K562 (cell line): ENCODE results near the gene CCDC73. TPM values are rescaled to one million over a fixed set of nuclear protein-coding genes. Genes with fewer than 3 reads are reported as not detected.

Experiments used
- CBX8 ChIP-seq: fragments of 200-600 bp; sonication (generic); IDR thresholded peaks from 2 replicates; pipeline ENCODE4 v1.6.1; 2012; ENCODE audit warnings: borderline replicate concordance, mixed run types, low read depth, mild to moderate bottlenecking, moderate library complexity, mixed read lengths, low read length, control low read depth, inconsistent platforms; ENCODE audit not compliant: poor library complexity, severe bottlenecking; ENCODE audit errors: extremely low read depth
- CHD4 ChIP-seq: fragments of 200-600 bp; sonication (generic); IDR thresholded peaks from 3 replicates; pipeline ENCODE4 v1.6.1; 2012; ENCODE audit warnings: low read depth, mild to moderate bottlenecking, mixed read lengths, low read length, inconsistent platforms; ENCODE audit not compliant: insufficient read depth, insufficient replicate concordance, poor library complexity, severe bottlenecking
- CREB3 ChIP-seq: fragments of 450-650 bp; conservative IDR thresholded peaks from 2 replicates; pipeline ENCODE4 v1.6.1; 2016; ENCODE audit warnings: missing genetic modification characterization, low read depth, mild to moderate bottlenecking, missing compliant biosample characterization, moderate library complexity
- EGR1 ChIP-seq: fragments of 450-650 bp; conservative IDR thresholded peaks from 2 replicates; pipeline ENCODE4 v1.6.1; 2017; ENCODE audit warnings: mild to moderate bottlenecking
- MEF2D ChIP-seq: conservative IDR thresholded peaks from 2 replicates; pipeline ENCODE4 v1.6.1; 2016; ENCODE audit warnings: low read depth, missing genetic modification characterization, missing compliant biosample characterization
- RBM39 ChIP-seq: fragments of 200-400 bp; formaldehyde crosslinking; optimal IDR thresholded peaks from 2 replicates; pipeline ENCODE3; 2018; ENCODE audit warnings: low read depth, low read length
- ZC3H8 ChIP-seq: fragments of 450-650 bp; IDR thresholded peaks from 2 replicates; pipeline ENCODE4 v1.6.1; 2017
- ZNF561 ChIP-seq: fragments of 450-650 bp; formaldehyde crosslinking; conservative IDR thresholded peaks from 2 replicates; pipeline ENCODE4 v1.4.0; 2020; ENCODE audit warnings: mild to moderate bottlenecking, moderate library complexity
- ZNF668 ChIP-seq: fragments of 250-450 bp; sonication (Bioruptor Pico); IDR thresholded peaks from 2 replicates; pipeline ENCODE4 v1.8.0; 2022; ENCODE audit warnings: mild to moderate bottlenecking, inconsistent platforms
- ZNF75A ChIP-seq: fragments of 450-650 bp; formaldehyde crosslinking; IDR thresholded peaks from 2 replicates; pipeline ENCODE4 v1.4.0; 2020; ENCODE audit warnings: mild to moderate bottlenecking
- ZZZ3 ChIP-seq: fragments of 450-650 bp; IDR thresholded peaks from 2 replicates; pipeline ENCODE4 v1.6.1; 2016; ENCODE audit warnings: antibody characterized with exemption, mild to moderate bottlenecking, moderate library complexity
- polyA plus RNA-seq, 8 experiments: library from polyadenylated mRNA; depleted of rRNA in 4 of 8; stranded (reverse) in 5 of 8; unstranded in 3 of 8; fragments of >200 nt; fragmentation: Nextera tagmentation in 2 of 8; fragmentation: Illumina TruSeq in 1 of 8; extraction: Ambion mirVana in 2 of 8; extraction: Trizol in 1 of 8; gene quantifications; 2 replicates each; pipeline versions ENCODE4 v1.2.1 to v1.2.3, GENCODE V29; 2011 to 2014; ENCODE audit warnings: inconsistent platforms in 1 of 8, missing spikeins in 1 of 8
- total RNA-seq, 7 experiments: library from RNA; depleted of rRNA in 6 of 7; stranded (reverse); fragments of >200 nt in 6 of 7; fragmentation: Illumina TruSeq in 2 of 7; extraction: Trizol in 2 of 7; gene quantifications; 2 replicates each; pipeline versions ENCODE4 v1.2.1 to v1.2.3, GENCODE V29; 2011 to 2021; ENCODE audit warnings: low replicate concordance in 1 of 7
- TF ChIP-seq, protein P1 (sequence below): conservative IDR thresholded peaks from 2 replicates; pipeline ENCODE4 v1.6.1; 2011; ENCODE audit warnings: low read depth, mild to moderate bottlenecking, low read length; ENCODE audit not compliant: control insufficient read depth
- TF ChIP-seq, protein P2 (sequence below): sonication (generic); formaldehyde crosslinking; IDR thresholded peaks from 2 replicates; pipeline ENCODE4 v1.4.0; 2020; ENCODE audit warnings: mild to moderate bottlenecking, missing genetic modification reagents
- TF ChIP-seq, protein P3 (sequence below): sonication (generic); formaldehyde crosslinking; IDR thresholded peaks from 2 replicates; pipeline ENCODE4 v1.8.0; 2022; ENCODE audit warnings: mild to moderate bottlenecking, missing genetic modification reagents, borderline replicate concordance
- TF ChIP-seq, protein P4 (sequence below): fragments of 250-450 bp; sonication (Bioruptor Pico); IDR thresholded peaks from 2 replicates; pipeline ENCODE4 v1.4.0; 2020; ENCODE audit warnings: borderline replicate concordance

Gene CCDC73
- total and polyA plus RNA-seq, 9 of the 15 experiments (the other 6 are each of a cell fraction or from before 2014, with no cell fraction given): 0.20 to 0.21 TPM; not detected in 7

DNA sequence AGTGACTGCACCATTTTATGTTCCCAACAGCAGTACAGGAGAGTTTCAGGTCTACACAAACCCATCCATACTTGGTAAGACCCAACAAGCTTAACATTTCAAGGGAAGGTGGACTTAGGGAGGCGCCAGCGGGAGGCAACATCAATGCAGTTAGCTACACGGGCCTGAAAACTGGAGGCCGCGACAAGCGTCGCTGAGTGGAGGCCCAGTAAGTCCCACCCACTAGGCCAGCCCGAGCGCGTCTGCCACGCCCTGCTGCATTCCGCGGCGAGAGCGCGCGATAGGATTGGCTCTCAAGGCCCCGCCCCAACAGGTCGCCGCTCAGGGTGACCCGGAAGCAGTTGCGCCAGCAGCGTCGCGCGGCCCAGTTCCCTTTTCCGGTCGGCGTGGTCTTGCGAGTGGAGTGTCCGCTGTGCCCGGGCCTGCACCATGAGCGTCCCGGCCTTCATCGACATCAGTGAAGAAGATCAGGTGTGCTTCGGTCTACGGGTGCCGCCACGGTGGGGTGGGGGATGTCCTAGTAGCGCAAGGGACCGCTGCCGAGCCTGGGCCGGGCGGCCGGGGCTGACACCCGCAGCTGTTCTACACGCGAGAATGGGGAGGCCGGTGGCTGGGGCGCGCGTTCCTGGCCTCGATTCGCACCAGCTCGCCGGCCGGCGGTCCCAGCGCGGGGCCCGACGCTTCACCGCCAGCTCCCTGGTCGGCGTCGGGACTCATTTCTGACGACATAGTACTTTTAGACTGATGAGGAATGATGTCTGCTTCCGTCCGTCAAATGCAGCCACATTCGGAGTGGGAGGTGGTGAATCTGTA, 210.8 kb downstream of the CCDC73 start, which contains the start of gene EIF3M (continued):
- TF ChIP-seq ZNF561: no peak
- TF ChIP-seq MEF2D (tag): no peak
- no peak for TF ChIP-seq CHD4
- TF ChIP-seq RBM39: no peak
- no peak for TF ChIP-seq EGR1
- TF ChIP-seq, protein P1, sequence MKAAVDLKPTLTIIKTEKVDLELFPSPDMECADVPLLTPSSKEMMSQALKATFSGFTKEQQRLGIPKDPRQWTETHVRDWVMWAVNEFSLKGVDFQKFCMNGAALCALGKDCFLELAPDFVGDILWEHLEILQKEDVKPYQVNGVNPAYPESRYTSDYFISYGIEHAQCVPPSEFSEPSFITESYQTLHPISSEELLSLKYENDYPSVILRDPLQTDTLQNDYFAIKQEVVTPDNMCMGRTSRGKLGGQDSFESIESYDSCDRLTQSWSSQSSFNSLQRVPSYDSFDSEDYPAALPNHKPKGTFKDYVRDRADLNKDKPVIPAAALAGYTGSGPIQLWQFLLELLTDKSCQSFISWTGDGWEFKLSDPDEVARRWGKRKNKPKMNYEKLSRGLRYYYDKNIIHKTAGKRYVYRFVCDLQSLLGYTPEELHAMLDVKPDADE: peak; percentile 70; the same call in 1 of the 2 replicates
- TF ChIP-seq CBX8: no peak
- no peak for TF ChIP-seq CREB3 (tag)
- no peak for TF ChIP-seq ZNF75A
- TF ChIP-seq, protein P2, sequence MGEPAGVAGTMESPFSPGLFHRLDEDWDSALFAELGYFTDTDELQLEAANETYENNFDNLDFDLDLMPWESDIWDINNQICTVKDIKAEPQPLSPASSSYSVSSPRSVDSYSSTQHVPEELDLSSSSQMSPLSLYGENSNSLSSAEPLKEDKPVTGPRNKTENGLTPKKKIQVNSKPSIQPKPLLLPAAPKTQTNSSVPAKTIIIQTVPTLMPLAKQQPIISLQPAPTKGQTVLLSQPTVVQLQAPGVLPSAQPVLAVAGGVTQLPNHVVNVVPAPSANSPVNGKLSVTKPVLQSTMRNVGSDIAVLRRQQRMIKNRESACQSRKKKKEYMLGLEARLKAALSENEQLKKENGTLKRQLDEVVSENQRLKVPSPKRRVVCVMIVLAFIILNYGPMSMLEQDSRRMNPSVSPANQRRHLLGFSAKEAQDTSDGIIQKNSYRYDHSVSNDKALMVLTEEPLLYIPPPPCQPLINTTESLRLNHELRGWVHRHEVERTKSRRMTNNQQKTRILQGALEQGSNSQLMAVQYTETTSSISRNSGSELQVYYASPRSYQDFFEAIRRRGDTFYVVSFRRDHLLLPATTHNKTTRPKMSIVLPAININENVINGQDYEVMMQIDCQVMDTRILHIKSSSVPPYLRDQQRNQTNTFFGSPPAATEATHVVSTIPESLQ: no peak
- TF ChIP-seq, protein P3, sequence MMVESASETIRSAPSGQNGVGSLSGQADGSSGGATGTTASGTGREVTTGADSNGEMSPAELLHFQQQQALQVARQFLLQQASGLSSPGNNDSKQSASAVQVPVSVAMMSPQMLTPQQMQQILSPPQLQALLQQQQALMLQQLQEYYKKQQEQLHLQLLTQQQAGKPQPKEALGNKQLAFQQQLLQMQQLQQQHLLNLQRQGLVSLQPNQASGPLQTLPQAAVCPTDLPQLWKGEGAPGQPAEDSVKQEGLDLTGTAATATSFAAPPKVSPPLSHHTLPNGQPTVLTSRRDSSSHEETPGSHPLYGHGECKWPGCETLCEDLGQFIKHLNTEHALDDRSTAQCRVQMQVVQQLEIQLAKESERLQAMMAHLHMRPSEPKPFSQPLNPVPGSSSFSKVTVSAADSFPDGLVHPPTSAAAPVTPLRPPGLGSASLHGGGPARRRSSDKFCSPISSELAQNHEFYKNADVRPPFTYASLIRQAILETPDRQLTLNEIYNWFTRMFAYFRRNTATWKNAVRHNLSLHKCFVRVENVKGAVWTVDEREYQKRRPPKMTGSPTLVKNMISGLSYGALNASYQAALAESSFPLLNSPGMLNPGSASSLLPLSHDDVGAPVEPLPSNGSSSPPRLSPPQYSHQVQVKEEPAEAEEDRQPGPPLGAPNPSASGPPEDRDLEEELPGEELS: no peak
- TF ChIP-seq ZZZ3: no peak
- TF ChIP-seq, protein P4, sequence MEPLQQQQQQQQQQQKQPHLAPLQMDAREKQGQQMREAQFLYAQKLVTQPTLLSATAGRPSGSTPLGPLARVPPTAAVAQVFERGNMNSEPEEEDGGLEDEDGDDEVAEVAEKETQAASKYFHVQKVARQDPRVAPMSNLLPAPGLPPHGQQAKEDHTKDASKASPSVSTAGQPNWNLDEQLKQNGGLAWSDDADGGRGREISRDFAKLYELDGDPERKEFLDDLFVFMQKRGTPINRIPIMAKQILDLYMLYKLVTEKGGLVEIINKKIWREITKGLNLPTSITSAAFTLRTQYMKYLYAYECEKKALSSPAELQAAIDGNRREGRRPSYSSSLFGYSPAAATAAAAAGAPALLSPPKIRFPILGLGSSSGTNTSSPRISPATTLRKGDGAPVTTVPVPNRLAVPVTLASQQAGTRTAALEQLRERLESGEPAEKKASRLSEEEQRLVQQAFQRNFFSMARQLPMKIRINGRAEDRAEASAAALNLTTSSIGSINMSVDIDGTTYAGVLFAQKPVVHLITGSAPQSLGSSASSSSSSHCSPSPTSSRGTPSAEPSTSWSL (CRISPR knock-in tag): no peak
- TF ChIP-seq ZNF668 (CRISPR knock-in tag): no peak
- TF ChIP-seq ZC3H8: no peak
